HCT116 (cell line): ENCODE results near the gene CD72. TPM values are rescaled to one million over a fixed set of nuclear protein-coding genes. Genes with fewer than 3 reads are reported as not detected.

Experiments
- ATAC-seq: fragments of 200-7000 bp; cut with Tn5 transposase; 2 replicates; pipeline ENCODE4 v1.9.1; 2020; ENCODE audit warnings: mild to moderate bottlenecking, moderate library complexity
- BruUV-seq: library from RNA; stranded (reverse); fragments of 400-500 nt; replicated peaks from 2 replicates; lab custom pipeline; 2021; lab: Mats Ljungman, UMichigan
- CTCF ChIA-PET: fragments of 300-600 bp; sonication (Branson Sonifier 250); formaldehyde crosslinking; loops from one replicate; lab custom pipeline; 2021; ENCODE audit warnings: antibody characterized with exemption; lab: Charles Lee
- POLR2A ChIA-PET: fragments of 300-600, 350-600 bp; sonication (Branson Sonifier 250); formaldehyde crosslinking; loops from one replicate; lab custom pipeline; 2021; ENCODE audit warnings: antibody characterized with exemption; lab: Charles Lee
- RAD21 ChIA-PET, 2 experiments: fragments of 300-600 bp; sonication (Branson Sonifier 250); formaldehyde crosslinking; loops; one replicate each; lab custom pipeline; 2023; ENCODE audit warnings: low total read pairs in 2 of 2; ENCODE audit not compliant: uncharacterized antibody in 2 of 2, unreplicated experiment in 2 of 2, low non-redundant PET in 1 of 2; lab: Charles Lee
- DNase-seq: peaks from one replicate; pipeline ENCODE4 v3.0.0-alpha.2; 2010; ENCODE audit warnings: low read depth, low spot score
- H2AFZ ChIP-seq: fragments of 200-600 bp; shearing (Covaris generic), sonication (generic); 2 replicates; pipeline ENCODE4 v1.6.1; 2017; ENCODE audit warnings: low read depth, mixed run types, mixed read lengths, antibody characterized with exemption, low read length; ENCODE audit not compliant: poor library complexity, severe bottlenecking
- H3K27ac ChIP-seq: 2 replicates; pipeline ENCODE4 v1.5.1; 2012; ENCODE audit warnings: low read depth, low read length
- H3K27me3 ChIP-seq: fragments of 200-600 bp; sonication (generic); 2 replicates; pipeline ENCODE4 v1.6.1; 2016; ENCODE audit warnings: mixed run types, low read length, mixed read lengths; ENCODE audit not compliant: insufficient read depth
- H3K36me3 ChIP-seq, 2 experiments: fragments of 200-500 bp in 1 of 2; fragments of 200-600 bp in 1 of 2; sonication (Bioruptor generic) in 1 of 2; sonication (generic) in 1 of 2; 2 replicates each; pipeline versions ENCODE4 v1.5.1 to v1.6.1; 2014 to 2016; ENCODE audit warnings: low read length in 2 of 2, inconsistent platforms in 1 of 2, mixed read lengths in 1 of 2, mixed run types in 1 of 2; ENCODE audit not compliant: insufficient read depth in 2 of 2, control insufficient read depth in 1 of 2
- H3K4me1 ChIP-seq, 2 experiments: fragments of 200-600 bp in 1 of 2; sonication (generic) in 1 of 2; 2 replicates each; pipeline versions ENCODE4 v1.5.1 to v1.6.1; 2012 to 2017; ENCODE audit warnings: low read length in 2 of 2, inconsistent platforms in 1 of 2, mild to moderate bottlenecking in 1 of 2, mixed read lengths in 1 of 2, mixed run types in 1 of 2, moderate library complexity in 1 of 2; ENCODE audit not compliant: insufficient read depth in 2 of 2, control insufficient read depth in 1 of 2
- H3K4me2 ChIP-seq: fragments of 200-600 bp; sonication (generic); 2 replicates; pipeline ENCODE4 v1.6.1; 2017; ENCODE audit warnings: mixed run types, low read length, mixed read lengths
- H3K4me3 ChIP-seq, 2 experiments: fragments of 200-600 bp in 1 of 2; sonication (generic) in 1 of 2; replicated peaks in 1 of 2; 2 replicates each; pipeline ENCODE4 v1.5.1; 2011 to 2016; ENCODE audit warnings: low read length in 2 of 2, control low read depth in 1 of 2, low read depth in 1 of 2, mild to moderate bottlenecking in 1 of 2, mixed read lengths in 1 of 2, mixed run types in 1 of 2
- H3K79me2 ChIP-seq: fragments of 200-600 bp; sonication (generic); 2 replicates; pipeline ENCODE4 v1.6.1; 2017; ENCODE audit warnings: mild to moderate bottlenecking, mixed run types, low read length, moderate library complexity, mixed read lengths; ENCODE audit not compliant: insufficient read depth
- H3K9ac ChIP-seq: fragments of 200-600 bp; sonication (generic); 2 replicates; pipeline ENCODE4 v1.6.1; 2016; ENCODE audit warnings: low read length, mixed read lengths
- H3K9me2 ChIP-seq: fragments of 200-600 bp; sonication (generic), shearing (Covaris generic); 2 replicates; pipeline ENCODE4 v1.6.1; 2017; ENCODE audit warnings: mixed run types, mild to moderate bottlenecking, moderate library complexity; ENCODE audit not compliant: insufficient read depth
- H3K9me3 ChIP-seq, 2 experiments: fragments of 200-500 bp in 1 of 2; fragments of 200-600 bp in 1 of 2; sonication (Bioruptor generic) in 1 of 2; sonication (generic) in 1 of 2; 2 replicates each; pipeline ENCODE4 v1.6.1; 2014 to 2017; ENCODE audit warnings: low read length in 2 of 2, mixed read lengths in 2 of 2, inconsistent platforms in 1 of 2, low read depth in 1 of 2, mild to moderate bottlenecking in 1 of 2, mixed run types in 1 of 2, moderate library complexity in 1 of 2; ENCODE audit not compliant: control insufficient read depth in 1 of 2, insufficient read depth in 1 of 2
- H4K20me1 ChIP-seq: fragments of 200-600 bp; sonication (generic), shearing (Covaris generic); 2 replicates; pipeline ENCODE4 v1.6.1; 2017; ENCODE audit warnings: mixed run types, mild to moderate bottlenecking, moderate library complexity; ENCODE audit not compliant: insufficient read depth
- CBX3 ChIP-seq: IDR thresholded peaks from 2 replicates; pipeline ENCODE4 v1.6.1; 2012; ENCODE audit warnings: low read depth
- CEBPB ChIP-seq: IDR thresholded peaks from 2 replicates; pipeline ENCODE4 v1.6.1; 2012; ENCODE audit warnings: low read depth
- EZH2 ChIP-seq: fragments of 200-600 bp; sonication (generic); IDR thresholded peaks from 2 replicates; pipeline ENCODE4 v1.6.1; 2017; ENCODE audit warnings: antibody characterized with exemption, mixed run types
- POLR2A ChIP-seq: IDR thresholded peaks from 2 replicates; pipeline ENCODE4 v1.7.0; 2011; ENCODE audit warnings: borderline replicate concordance; ENCODE audit not compliant: insufficient read depth, insufficient read length; ENCODE audit errors: extremely low read depth
- RAD21 ChIP-seq: IDR thresholded peaks from 2 replicates; pipeline ENCODE4 v1.6.1; 2012; ENCODE audit warnings: low read depth, mild to moderate bottlenecking
- SIN3A ChIP-seq: IDR thresholded peaks from 2 replicates; pipeline ENCODE4 v1.6.1; 2012; ENCODE audit warnings: low read depth
- TCF7L2 ChIP-seq: IDR thresholded peaks from 2 replicates; pipeline ENCODE4 v1.7.0; 2011; ENCODE audit warnings: borderline replicate concordance, inconsistent platforms; ENCODE audit not compliant: insufficient read depth, insufficient read length; ENCODE audit errors: extremely low read depth
- ZFX ChIP-seq: fragments of 450-650 bp; IDR thresholded peaks from 2 replicates; pipeline ENCODE4 v1.6.1; 2017
- intact Hi-C: fragments of 100-400 bp; cut with micrococcal nuclease; formaldehyde crosslinking; loops from 2 replicates; pipeline ENCODE4 v1.10.0; 2022
- total RNA-seq: library from RNA; stranded (reverse); gene quantifications from one replicate; pipeline ENCODE4 v1.2.1, GENCODE V29; 2021; ENCODE audit not compliant: unreplicated experiment

The CD72 gene
- total RNA-seq, 1 experiment from 2014 or later: 1.6 TPM

DNA sequence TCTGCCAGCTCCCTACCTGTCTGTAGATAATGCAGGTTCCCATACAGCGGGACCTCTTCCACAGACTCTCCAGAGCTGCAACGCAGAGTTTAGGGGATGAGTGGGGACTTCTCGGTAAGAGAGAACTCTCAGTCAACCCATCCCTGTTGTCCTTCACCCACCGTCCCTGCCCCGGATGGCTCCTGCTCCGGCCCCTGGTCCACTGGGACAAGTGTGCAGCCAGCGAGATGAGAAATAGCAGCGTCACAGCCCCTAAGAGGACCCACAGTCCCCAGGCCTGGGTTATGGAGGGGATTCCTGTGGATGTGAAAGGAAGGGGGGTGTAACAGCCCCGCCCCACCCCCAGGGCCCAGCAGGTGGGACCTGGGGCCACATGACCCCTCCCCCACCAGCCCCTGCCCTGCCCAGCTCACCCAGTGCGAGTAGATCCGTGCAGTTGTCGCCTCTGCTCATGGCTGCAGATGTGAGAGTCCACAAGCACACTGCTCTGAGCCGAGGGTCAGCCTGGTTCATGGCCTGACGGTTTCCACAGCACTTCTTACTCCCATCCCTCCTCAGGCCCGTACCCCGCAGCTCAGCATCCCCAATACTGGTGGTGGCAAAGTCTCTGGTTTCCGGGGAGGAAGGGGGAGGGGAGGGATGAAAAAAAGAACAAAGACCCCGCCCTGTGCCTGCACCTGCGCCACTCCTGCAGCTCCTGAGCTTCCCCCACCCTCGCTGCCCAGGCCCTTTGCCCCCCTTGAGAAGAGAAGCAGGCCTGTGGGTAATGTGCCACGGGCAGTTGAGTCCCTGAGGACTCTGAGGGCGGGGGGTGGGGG is 32.3 kb upstream of the CD72 start, which contains the start of gene SIT1:
TSS of gene SIT1 (minus strand) at position 591 of the 818 bp plus-strand sequence. CDS start at position 513, 78 bp downstream.
- RAD21 ChIA-PET: no interaction called here
- TF ChIP-seq ZFX (no peak), CEBPB (no peak), CBX3 (no peak), TCF7L2 (no peak), POLR2A (no peak), EZH2 (no peak), RAD21 (no peak)
- no peak within 1 kb of the TSS for H3K4me2 ChIP-seq
- DNase-seq (no peak), ATAC-seq (no peak)
- H3K9ac ChIP-seq: no peak within 1 kb of the TSS
- H3K36me3 ChIP-seq: no peaks in the 10 kb centered on the region
- H3K9me2 ChIP-seq: no peaks in the 10 kb centered on the region
- H2AFZ ChIP-seq: no peak within 1 kb of the TSS
- BruUV-seq: no TSS peak
- no peaks in the 10 kb centered on the region for H4K20me1 ChIP-seq
- POLR2A ChIA-PET: no interaction called here
- H3K4me3 ChIP-seq: no peak within 1 kb of the TSS
- no peaks in the 10 kb centered on the region for H3K79me2 ChIP-seq
- CTCF ChIA-PET: no interaction called here
- no peak within 1 kb of the TSS for H3K27ac ChIP-seq
- intact Hi-C loops: loop anchor here (10.0 kb wide), 1 partner anchor 536 kb away; the partner anchor contains the start of gene ATOSB
- H3K4me1 ChIP-seq: peaks cover 6 to 28% of the 10 kb centered on the region in 2 experiments; a peak in 3 of 4 replicates
- no peaks in the 10 kb centered on the region for H3K27me3 ChIP-seq
- no peaks in the 10 kb centered on the region for H3K9me3 ChIP-seq

GRCh38 chr9:35649431-35650340 is 31.5 kb upstream of the CD72 start:
- H3K27me3 ChIP-seq: no peaks in the 10 kb centered on the region
- no peak overlapping the region for H3K9ac ChIP-seq
- ChIA-PET CTCF (no interaction called here), POLR2A (no interaction called here), RAD21 (no interaction called here)
- intact Hi-C loops: loop anchor here (10.0 kb wide), 1 partner anchor 535 kb away; the partner anchor contains the start of gene ATOSB
- no peak for DNase-seq
- no peaks in the 10 kb centered on the region for H3K9me3 ChIP-seq
- H3K4me3 ChIP-seq: no peak overlapping the region
- no peaks in the 10 kb centered on the region for H3K36me3 ChIP-seq
- no peaks in the 10 kb centered on the region for H3K9me2 ChIP-seq
- H3K4me2 ChIP-seq: no peak overlapping the region
- no TSS peak for BruUV-seq
- no peaks in the 10 kb centered on the region for H4K20me1 ChIP-seq
- H2AFZ ChIP-seq: no peak overlapping the region
- no peaks in the 10 kb centered on the region for H3K79me2 ChIP-seq
- TF ChIP-seq SIN3A: no peak
- TF ChIP-seq, all 23 proteins: peak for 0
- peaks cover 6 to 29% of the 10 kb centered on the region in 2 experiments; a peak in 3 of 4 replicates for H3K4me1 ChIP-seq
- no peak for ATAC-seq
- H3K27ac ChIP-seq: no peak overlapping the region
